ENCODE data around the gene ENTHD1.

The ENTHD1 gene

GRCh38 chr22:39856588-39856987, 37.0 kb downstream of the ENTHD1 start:
- TF ChIP-seq ZNF561 (tag by site-specific recombination; IDR thresholded peaks at IDR 0.05; ENCODE audit: borderline replicate concordance) (no peak), ZNF639 (tag by site-specific recombination; IDR thresholded peaks at IDR 0.05) (no peak), ZNF23 (tag by site-specific recombination; IDR thresholded peaks at IDR 0.05; ENCODE audit: borderline replicate concordance) (no peak), ZNF792 (tag by site-specific recombination; IDR thresholded peaks at IDR 0.05) (no peak), KLF16 (tag by site-specific recombination; IDR thresholded peaks at IDR 0.05) (no peak), BCL11A (tag by site-specific recombination; IDR thresholded peaks at IDR 0.05; ENCODE audit: low read depth) (no peak), ZNF610 (tag by site-specific recombination; IDR thresholded peaks at IDR 0.05; ENCODE audit: borderline replicate concordance) (no peak)
- TF ChIP-seq, protein P1, sequence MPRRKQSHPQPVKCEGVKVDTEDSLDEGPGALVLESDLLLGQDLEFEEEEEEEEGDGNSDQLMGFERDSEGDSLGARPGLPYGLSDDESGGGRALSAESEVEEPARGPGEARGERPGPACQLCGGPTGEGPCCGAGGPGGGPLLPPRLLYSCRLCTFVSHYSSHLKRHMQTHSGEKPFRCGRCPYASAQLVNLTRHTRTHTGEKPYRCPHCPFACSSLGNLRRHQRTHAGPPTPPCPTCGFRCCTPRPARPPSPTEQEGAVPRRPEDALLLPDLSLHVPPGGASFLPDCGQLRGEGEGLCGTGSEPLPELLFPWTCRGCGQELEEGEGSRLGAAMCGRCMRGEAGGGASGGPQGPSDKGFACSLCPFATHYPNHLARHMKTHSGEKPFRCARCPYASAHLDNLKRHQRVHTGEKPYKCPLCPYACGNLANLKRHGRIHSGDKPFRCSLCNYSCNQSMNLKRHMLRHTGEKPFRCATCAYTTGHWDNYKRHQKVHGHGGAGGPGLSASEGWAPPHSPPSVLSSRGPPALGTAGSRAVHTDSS (tag by site-specific recombination; IDR thresholded peaks at IDR 0.05) = no peak
- TF ChIP-seq, protein P2, sequence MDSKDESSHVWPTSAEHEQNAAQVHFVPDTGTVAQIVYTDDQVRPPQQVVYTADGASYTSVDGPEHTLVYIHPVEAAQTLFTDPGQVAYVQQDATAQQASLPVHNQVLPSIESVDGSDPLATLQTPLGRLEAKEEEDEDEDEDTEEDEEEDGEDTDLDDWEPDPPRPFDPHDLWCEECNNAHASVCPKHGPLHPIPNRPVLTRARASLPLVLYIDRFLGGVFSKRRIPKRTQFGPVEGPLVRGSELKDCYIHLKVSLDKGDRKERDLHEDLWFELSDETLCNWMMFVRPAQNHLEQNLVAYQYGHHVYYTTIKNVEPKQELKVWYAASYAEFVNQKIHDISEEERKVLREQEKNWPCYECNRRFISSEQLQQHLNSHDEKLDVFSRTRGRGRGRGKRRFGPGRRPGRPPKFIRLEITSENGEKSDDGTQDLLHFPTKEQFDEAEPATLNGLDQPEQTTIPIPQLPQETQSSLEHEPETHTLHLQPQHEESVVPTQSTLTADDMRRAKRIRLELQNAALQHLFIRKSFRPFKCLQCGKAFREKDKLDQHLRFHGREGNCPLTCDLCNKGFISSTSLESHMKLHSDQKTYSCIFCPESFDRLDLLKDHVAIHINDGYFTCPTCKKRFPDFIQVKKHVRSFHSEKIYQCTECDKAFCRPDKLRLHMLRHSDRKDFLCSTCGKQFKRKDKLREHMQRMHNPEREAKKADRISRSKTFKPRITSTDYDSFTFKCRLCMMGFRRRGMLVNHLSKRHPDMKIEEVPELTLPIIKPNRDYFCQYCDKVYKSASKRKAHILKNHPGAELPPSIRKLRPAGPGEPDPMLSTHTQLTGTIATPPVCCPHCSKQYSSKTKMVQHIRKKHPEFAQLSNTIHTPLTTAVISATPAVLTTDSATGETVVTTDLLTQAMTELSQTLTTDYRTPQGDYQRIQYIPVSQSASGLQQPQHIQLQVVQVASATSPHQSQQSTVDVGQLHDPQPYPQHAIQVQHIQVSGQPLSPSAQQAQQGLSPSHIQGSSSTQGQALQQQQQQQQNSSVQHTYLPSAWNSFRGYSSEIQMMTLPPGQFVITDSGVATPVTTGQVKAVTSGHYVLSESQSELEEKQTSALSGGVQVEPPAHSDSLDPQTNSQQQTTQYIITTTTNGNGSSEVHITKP (tag by site-specific recombination; IDR thresholded peaks at IDR 0.05) = no peak
- CTCF ChIA-PET = interaction anchor here (0.6 to 1.5 kb wide), 4 partner anchors 48 to 325 kb away, joined by 3 to 5 read pairs (median 3); no protein-coding TSS in a partner anchor

DNA sequence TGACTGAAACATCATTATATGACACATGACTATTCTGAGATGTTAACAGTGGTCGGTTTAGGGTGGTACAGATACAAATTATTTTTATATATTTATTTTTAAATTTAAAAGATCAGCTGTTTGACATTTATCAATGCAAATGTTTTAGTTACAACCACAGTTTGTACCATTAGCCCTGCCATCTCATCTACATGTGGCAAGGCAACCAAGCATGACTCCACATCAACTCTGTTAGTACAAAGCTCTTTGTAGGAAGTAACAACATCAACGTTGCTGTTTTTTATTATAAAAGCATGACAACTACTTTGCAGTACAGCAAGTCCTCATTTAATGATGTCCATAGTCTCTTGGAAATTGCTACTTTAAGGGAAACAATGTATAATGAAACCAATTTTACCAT, 40.8 kb downstream of the ENTHD1 start:
- ChIA-PET POLR2A (no interaction called here), CTCF (interaction anchor here (0.6 to 0.7 kb wide), 2 partner anchors 11 to 34 kb away, joined by 3 to 4 read pairs; no protein-coding TSS in a partner anchor)
- Histone ChIP-seq H3K4me1 (ENCODE audit: control insufficient read depth, insufficient read depth, low read length) (no peaks in the 10 kb centered on the region), H3K36me3 (ENCODE audit: control insufficient read depth in 2 of 2, insufficient read depth in 1 of 2, low read length in 2 of 2) (no peaks in the 10 kb centered on the region), H3K4me3 (ENCODE audit: low read depth, low read length) (no peak overlapping the region), H3K9me3 (ENCODE audit: control insufficient read depth, insufficient read depth, low read depth, low read length) (no peaks in the 10 kb centered on the region), H3K27ac (ENCODE audit: extremely low read depth, low read depth, low read length) (no peak overlapping the region)
- no peak for TF ChIP-seq ZNF37A (tag by site-specific recombination; IDR thresholded peaks at IDR 0.05)
- no peak for TF ChIP-seq ZNF248 (tag by site-specific recombination; IDR thresholded peaks at IDR 0.05)
- TF ChIP-seq ZNF701 (tag by site-specific recombination; IDR thresholded peaks at IDR 0.05) = no peak
- TF ChIP-seq ZNF174 (tag by site-specific recombination; IDR thresholded peaks at IDR 0.05) = no peak
- TF ChIP-seq ZSCAN30 (tag by site-specific recombination; IDR thresholded peaks at IDR 0.05) = no peak
- no peak for TF ChIP-seq PRDM1 (tag by site-specific recombination; IDR thresholded peaks at IDR 0.05)
- no peak for TF ChIP-seq ZNF560 (tag by site-specific recombination; IDR thresholded peaks at IDR 0.05; ENCODE audit: borderline replicate concordance)
- TF ChIP-seq ZNF830 (tag by site-specific recombination; IDR thresholded peaks at IDR 0.05; ENCODE audit: low read depth) = no peak
- TF ChIP-seq TSHZ1 (tag by site-specific recombination; IDR thresholded peaks at IDR 0.05; ENCODE audit: borderline replicate concordance) = no peak
- no peak for TF ChIP-seq ZBTB10 (tag by site-specific recombination; IDR thresholded peaks at IDR 0.05)
- no peak for TF ChIP-seq ZNF623 (tag by site-specific recombination; IDR thresholded peaks at IDR 0.05)
- TF ChIP-seq ZBTB8A (tag by site-specific recombination; IDR thresholded peaks at IDR 0.05) = no peak

More at GRCh38 chr22:39856588-39856987, 37.0 kb downstream of the ENTHD1 start:
- H3K27ac ChIP-seq (ENCODE audit: extremely low read depth, low read depth, low read length) = no peak overlapping the region
- H3K4me3 ChIP-seq (ENCODE audit: low read depth, low read length) = no peak overlapping the region
- no peaks in the 10 kb centered on the region for H3K9me3 ChIP-seq (ENCODE audit: control insufficient read depth, insufficient read depth, low read depth, low read length)
- POLR2A ChIA-PET = interaction anchor here (0.6 to 0.7 kb wide), 2 partner anchors 243 to 324 kb away, joined by 3 to 4 read pairs; partner anchors contain the start of gene RPS19BP1
- no peaks in the 10 kb centered on the region for H3K4me1 ChIP-seq (ENCODE audit: control insufficient read depth, insufficient read depth, low read length)
- H3K36me3 ChIP-seq (ENCODE audit: control insufficient read depth in 2 of 2, insufficient read depth in 1 of 2, low read length in 2 of 2) = no peaks in the 10 kb centered on the region
